AG09309 (cell line): ENCODE results near the gene STIM2.
"Not testable (repeated sequence)": the region's sequence is repeated elsewhere in the genome, so short reads cannot be mapped to it uniquely, and the experiment has no call there.

Source experiments
- DNase-seq: peaks from one replicate; pipeline ENCODE4 v3.0.0-alpha.2; 2010; ENCODE audit warnings: low read depth
- H3K4me3 ChIP-seq: 2 replicates; pipeline ENCODE4 v1.5.1; 2011; ENCODE audit warnings: mild to moderate bottlenecking, low read depth, low read length, moderate library complexity; ENCODE audit not compliant: control insufficient read depth
- CTCF ChIP-seq: IDR thresholded peaks from 2 replicates; pipeline ENCODE4 v1.5.1; 2011; ENCODE audit warnings: mild to moderate bottlenecking, low read depth, low read length, inconsistent platforms; ENCODE audit not compliant: insufficient read depth, control insufficient read depth; ENCODE audit errors: missing control alignments

Gene STIM2

GRCh38 chr4:26860157-26860921, at the start of gene STIM2:
Gene STIM2 (plus strand): TSS chr4:26860841.
- peak; percentile 36 for TF ChIP-seq CTCF
- peak; percentile 80 for DNase-seq
- H3K4me3 ChIP-seq = peak within 1 kb of the TSS; percentile 75

DNA sequence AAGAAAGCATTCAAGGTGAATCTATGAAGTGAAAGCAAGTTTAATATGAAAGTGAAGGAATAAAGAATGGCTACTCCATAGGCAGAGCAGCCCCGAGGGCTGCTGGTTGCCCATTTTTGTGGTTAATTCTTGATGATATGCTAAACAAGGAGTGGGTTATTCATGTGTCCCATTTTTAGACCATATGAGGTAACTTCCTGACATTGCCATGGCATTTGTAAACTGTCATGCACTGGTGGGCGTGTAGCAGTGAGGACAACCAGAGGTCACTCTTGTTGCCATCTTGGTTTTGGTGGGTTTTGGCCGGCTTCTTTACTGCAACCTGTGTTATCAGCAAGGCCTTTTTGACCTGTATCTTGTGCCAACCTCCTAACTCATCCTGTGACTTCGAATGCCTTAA, 49.1 kb upstream of the STIM2 start:
- DNase-seq, H3K4me3 ChIP-seq: not testable (repeated sequence)

DNA sequence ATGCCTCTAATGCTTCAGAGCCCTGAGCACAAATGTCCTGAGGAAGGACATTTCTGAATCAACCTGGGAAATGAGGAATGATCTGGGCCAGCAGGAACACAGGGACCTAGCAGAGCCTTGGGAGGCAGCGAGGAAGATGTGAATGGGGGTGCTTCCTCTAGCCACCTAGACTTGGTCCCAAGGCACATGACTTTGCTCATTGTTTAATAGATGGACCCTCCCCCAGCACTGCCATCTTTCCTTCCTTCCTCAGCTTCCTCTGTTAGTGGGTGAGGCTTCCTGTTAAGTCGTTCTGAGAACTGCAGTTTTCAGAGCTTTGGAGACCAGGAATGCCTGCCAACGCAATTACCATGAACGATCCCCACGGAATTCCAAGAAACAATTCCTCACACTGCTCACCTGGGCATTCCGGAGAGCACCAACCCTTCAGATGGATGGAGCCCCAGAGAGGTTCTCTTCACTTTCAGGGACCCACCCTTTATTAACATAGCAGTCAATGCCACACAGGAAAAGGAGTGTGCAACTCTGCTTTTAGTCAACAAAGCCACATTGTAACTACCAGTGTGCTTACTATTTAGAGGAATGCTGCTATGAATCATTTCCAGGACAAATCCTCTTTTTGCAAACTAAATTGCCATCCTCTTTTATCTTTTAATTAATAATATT, 48.5 kb upstream of the STIM2 start:
- no peak for DNase-seq
- TF ChIP-seq CTCF = no peak
- H3K4me3 ChIP-seq = no peak overlapping the region

DNA sequence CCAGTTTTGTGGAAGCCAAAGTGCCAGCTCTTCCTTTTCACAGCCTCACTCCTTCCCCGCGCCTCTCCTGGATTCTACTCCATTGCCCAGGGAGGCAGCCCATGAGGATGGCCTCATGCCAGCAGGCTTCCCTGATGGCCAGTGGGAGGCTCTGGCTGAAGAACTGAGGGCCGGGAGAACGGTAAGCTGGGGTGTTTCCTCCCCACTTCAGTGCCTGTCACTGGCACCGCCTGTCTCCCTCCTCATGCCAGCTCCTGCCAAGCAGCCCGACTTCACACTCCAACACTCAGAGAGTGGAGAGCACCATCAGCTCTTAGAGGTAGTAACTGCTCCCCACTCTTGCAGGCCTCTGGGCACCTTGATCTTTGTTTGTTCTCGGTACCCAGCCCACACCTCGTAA, 46.9 kb upstream of the STIM2 start:
- no peak for DNase-seq
- H3K4me3 ChIP-seq = no peak overlapping the region
- TF ChIP-seq CTCF = no peak

- DNase-seq = no peak
These were observed 45.4 kb upstream of the STIM2 start for GRCh38 chr4:26815199-26815598.

DNA sequence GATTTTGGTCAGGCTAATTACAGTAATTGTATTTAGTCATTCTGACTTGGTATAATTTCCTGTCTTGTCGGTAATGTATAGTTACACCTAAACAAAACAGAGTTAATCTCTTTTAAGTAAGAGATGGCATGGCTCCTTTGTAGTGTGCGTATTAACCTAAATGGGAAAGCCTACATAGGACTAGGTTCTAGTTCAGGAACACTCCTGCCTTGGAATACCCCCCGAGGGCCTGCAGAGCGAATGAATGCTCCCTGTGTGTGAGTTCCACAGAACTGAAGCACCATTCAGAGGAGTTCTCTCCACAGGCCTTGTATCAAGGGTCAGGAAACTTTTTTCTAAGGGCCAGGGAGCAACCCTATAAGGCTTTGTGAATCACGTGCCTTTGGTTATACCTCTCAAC, 44.9 kb upstream of the STIM2 start:
- no peak for DNase-seq
- no peak overlapping the region for H3K4me3 ChIP-seq
- TF ChIP-seq CTCF = no peak

More at GRCh38 chr4:26815199-26815598, 45.4 kb upstream of the STIM2 start:
- H3K4me3 ChIP-seq = no peak overlapping the region
- TF ChIP-seq CTCF = no peak

DNA sequence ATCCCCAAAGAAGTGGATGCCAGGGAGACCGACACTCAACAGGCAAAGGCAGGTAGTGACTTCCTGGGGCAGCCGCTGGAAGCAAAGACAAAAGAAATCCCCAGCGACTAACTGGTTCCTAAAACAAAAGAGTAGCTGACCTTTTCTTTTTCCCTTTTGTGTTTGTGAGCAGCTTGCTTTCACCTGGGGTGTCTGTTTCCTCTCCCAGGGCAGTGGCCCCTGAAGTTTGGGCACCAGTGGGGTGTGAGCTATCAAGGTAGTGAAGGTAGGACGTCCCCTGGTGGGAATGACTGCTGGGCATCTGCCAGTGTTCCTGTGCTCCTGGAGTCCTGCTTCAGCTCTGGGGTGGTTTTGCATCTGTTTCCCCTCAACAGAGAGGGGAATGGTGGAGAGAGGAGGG, 41.6 kb upstream of the STIM2 start:
- DNase-seq = no peak
- H3K4me3 ChIP-seq = no peak overlapping the region
- no peak for TF ChIP-seq CTCF
